Measurements from ENCODE around the gene LIMK2.
A peak's percentile ranks its signal among the peaks of the same experiment; 100 is the strongest.
"Not testable (repeated sequence)": the region's sequence is repeated elsewhere in the genome, so short reads cannot be mapped to it uniquely, and the experiment has no call there.

Gene LIMK2

DNA sequence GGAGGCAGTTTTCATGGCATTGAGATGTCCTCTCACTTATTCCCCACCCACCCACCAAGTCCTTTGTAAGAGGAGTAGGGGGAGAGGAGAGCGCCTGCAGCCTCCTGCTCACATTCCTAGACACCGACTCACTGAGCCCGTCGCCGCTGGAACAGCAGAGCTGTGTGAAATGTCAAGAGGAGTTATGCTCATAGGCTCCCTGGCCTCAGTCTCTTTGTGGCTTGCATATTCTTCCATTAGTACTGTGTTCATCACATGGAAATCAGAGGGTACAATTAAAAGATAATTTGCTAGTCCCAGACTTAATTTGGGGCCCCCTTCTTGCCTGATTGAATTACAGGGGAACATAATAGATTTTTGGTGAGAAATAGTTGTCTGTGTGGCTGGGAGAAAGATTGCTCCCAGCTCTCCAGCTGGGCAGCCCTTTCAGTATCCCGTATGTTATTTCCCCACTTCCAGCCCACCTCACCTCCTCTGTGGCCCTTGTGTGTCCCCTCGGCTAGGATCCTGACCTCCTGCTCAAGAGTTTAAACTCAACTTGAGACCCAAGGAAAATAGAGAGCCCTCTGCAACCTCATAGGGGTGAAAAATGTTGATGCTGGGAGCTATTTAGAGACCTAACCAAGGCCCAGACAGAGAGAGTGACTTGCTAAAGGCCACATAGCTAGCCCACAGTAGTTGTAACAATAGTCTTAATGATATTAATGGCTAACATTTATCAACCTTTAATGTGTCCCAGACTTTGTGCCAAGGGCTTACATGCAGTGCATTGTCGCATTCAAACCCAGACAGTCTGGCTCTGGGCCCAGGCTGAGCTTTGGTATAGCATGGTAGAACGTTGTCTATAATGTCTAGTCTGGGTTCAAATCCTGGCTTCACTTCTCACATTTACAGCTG, 32.2 kb downstream of the LIMK2 start:
- no peaks in the 10 kb centered on the region for H3K27me3 Mint-ChIP-seq
- no peaks in the 10 kb centered on the region for H3K9me3 Mint-ChIP-seq
- no peak for DNase-seq
- no peak overlapping the region for H3K4me3 Mint-ChIP-seq
- H3K27ac Mint-ChIP-seq: no peak overlapping the region
- peaks cover 28% of the 10 kb centered on the region for H3K36me3 Mint-ChIP-seq (ENCODE audit: low read depth)
- H3K4me1 Mint-ChIP-seq (ENCODE audit: low read depth): peaks cover 33% of the 10 kb centered on the region

DNA sequence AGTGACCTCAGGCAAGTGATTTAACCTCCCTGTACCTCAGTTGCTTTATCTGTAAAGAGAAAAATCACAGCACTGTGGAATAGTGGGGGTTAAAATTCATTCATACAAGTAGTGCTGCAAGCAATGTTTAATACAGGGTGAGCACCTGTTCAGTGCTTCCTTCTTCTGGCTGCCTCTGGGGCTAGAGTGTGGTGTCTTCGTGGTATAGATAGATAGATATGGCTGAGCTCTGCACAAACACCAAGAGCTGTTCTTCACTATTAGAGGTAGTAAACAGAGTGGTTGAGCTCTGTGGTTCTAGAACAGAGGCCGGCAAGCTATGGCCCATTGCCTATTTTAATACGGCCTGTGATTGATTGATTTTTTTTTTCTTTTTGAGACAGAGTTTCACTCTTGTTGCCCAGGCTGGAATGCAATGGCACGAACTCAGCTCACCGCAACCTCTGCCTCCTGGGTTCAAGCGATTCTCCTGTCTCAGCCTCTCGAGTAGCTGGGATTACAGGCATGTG, 32.9 kb downstream of the LIMK2 start:
- DNase-seq: no peak
- Mint-ChIP-seq H3K27me3 (no peaks in the 10 kb centered on the region), H3K4me1 (ENCODE audit: low read depth) (peaks cover 29% of the 10 kb centered on the region), H3K27ac (peak overlapping the region; percentile 9), H3K4me3 (no peak overlapping the region), H3K9me3 (no peaks in the 10 kb centered on the region), H3K36me3 (ENCODE audit: low read depth) (peaks cover 26% of the 10 kb centered on the region)

DNA sequence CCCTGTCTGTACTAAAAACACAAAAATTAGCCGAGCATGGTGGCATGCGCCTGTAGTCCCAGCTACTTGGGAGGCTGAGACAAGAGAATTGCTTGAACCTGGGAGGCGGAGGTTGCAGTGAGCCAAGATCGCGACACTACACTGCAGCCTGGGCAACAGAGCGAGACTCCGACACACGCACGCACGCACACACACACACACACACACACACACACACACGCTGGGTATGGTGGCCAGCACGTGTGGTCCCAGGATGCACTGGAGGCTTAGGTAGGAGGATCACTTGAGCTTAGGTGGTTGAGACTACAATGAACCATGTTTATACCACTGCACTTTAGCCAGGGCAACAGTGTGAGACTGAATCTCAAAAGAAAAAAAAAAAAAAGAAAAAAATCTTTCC, 33.9 kb downstream of the LIMK2 start:
- not testable (repeated sequence) for H3K4me3 Mint-ChIP-seq, H3K27ac Mint-ChIP-seq, DNase-seq, H3K27me3 Mint-ChIP-seq, H3K9me3 Mint-ChIP-seq
- Mint-ChIP-seq H3K4me1 (ENCODE audit: low read depth) (peaks cover 26% of the 10 kb centered on the region), H3K36me3 (ENCODE audit: low read depth) (peaks cover 28% of the 10 kb centered on the region)

DNA sequence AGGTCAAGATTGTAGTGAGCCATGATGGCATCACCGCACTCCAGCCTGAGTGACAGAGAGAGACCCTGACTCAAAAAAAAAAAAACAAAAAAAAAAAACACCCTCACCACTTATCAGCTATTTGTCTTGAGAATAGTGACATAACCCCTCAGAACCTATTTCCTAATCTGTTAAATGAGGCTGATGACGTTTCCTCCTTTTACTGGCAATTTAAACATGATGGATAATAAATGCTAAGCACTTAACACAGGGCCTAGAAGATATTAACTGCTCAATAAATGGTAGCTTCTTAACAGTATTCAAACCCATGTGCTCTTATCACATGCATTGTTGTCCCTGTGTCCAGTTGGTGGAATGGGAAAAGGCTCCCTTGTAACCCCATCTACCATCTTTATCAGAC, 34.6 kb downstream of the LIMK2 start:
- H3K9me3 Mint-ChIP-seq: no peaks in the 10 kb centered on the region
- no peak overlapping the region for H3K4me3 Mint-ChIP-seq
- H3K36me3 Mint-ChIP-seq (ENCODE audit: low read depth): peaks cover 24% of the 10 kb centered on the region
- no peak for DNase-seq
- peaks cover 26% of the 10 kb centered on the region for H3K4me1 Mint-ChIP-seq (ENCODE audit: low read depth)
- no peaks in the 10 kb centered on the region for H3K27me3 Mint-ChIP-seq
- H3K27ac Mint-ChIP-seq: no peak overlapping the region

DNA sequence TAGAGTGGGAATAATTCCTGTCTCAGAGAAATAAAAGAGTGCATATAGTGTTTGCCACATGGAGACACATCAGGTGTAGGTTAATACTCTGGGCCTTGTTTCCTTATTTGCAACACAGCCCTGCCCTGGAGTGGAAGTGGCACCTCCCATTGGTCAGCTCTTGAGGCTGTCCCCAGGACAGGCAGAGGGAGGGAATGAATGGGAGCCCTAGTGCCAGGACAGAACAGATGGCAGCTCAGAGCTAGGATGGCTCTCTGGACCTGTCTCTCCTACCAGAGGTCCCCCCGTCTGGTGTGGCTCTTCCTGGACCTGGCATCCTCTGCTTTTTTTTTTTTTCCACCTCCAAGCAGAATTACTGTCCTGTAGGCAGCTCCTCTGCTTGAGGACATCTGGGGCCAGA, 35.6 kb downstream of the LIMK2 start:
- H3K9me3 Mint-ChIP-seq: no peaks in the 10 kb centered on the region
- H3K27me3 Mint-ChIP-seq: no peaks in the 10 kb centered on the region
- H3K36me3 Mint-ChIP-seq (ENCODE audit: low read depth): peaks cover 18% of the 10 kb centered on the region
- H3K4me3 Mint-ChIP-seq: peak overlapping the region; percentile 56
- peak overlapping the region; percentile 71 for H3K27ac Mint-ChIP-seq
- no peak for DNase-seq
- peaks cover 26% of the 10 kb centered on the region for H3K4me1 Mint-ChIP-seq (ENCODE audit: low read depth)

DNA sequence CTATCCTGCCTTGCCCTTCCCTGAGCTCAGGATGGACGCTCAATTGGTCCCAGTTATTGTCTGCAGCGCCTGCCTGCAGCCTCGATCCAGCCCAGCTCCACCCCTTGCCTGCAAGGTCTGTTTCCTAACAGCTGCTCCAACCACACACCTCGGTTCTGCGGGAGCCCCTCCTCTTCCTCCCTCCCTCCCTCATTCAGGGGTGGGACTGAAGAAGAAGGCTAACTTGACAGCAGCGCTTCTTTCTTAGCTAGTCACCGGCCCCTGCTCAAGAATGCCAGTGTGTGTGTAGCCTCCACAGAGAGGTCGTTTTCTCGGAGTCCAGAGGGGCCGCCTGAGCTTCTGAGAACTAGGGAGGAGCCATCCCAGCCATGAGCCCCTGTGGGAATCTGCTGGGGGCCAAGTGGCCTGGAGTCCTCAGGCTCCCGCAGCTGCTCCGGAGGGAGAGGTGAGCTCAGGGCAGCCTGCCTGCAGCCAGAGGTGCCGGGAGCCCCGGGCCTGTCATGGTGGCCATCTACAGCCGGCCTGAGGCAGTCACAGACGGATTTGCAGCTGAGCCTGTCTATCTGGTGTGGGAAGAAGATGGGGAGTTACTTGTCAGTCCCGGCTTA, 36.1 kb downstream of the LIMK2 start:
- Mint-ChIP-seq H3K36me3 (ENCODE audit: low read depth) (peaks cover 16% of the 10 kb centered on the region), H3K27me3 (no peaks in the 10 kb centered on the region), H3K4me1 (ENCODE audit: low read depth) (peaks cover 26% of the 10 kb centered on the region), H3K27ac (peak overlapping the region; percentile 71), H3K4me3 (peak overlapping the region; percentile 56), H3K9me3 (no peaks in the 10 kb centered on the region)
- DNase-seq: peak; percentile 68

DNA sequence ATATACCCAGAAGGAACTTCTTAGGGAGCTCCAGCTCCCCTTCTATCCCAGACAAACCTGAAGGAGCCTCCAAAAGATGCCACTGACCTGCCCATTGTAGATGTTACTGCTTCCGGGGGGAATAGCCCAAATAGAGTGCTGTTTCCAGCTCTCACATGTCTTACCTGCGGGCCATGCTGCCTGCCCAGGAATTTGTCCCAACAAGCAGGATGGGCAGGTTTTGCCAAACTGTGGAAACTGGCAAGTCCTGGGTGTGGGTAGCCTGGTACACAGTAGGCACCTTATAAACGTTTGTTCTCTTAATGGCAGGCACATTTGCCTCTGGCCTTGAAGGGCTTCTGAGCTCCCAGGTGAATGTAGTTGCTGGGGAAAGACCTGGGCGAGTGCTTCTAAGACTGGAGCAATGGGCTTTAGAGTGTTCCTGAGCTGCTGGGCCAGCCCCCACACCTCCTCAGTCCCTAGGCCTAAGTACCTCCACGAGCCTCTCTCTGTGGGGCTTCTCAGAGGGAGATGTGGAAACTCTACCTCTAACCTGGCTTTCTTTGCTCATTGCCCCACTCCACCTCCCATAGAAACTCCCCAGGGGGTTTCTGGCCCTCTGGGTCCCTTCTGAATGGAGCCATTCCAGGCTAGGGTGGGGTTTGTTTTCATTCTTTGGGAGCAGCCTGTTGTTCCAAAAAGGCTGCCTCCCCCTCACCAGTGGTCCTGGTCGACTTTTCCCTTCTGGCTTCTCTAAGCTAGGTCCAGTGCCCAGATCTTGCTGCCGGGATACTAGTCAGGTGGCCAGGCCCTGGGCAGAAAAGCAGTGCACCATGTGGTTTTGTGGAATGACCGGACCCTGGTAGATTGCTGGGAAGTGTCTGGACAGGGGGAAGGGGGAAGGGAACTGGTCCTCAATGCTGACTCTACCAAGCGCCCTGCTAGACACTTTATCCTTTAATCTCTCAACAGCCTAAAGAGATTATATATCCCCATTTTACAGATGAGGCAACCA, 37.2 kb downstream of the LIMK2 start:
- Mint-ChIP-seq H3K4me3 (no peak overlapping the region), H3K27ac (no peak overlapping the region), H3K27me3 (no peaks in the 10 kb centered on the region), H3K9me3 (no peaks in the 10 kb centered on the region), H3K36me3 (ENCODE audit: low read depth) (peaks cover 14% of the 10 kb centered on the region), H3K4me1 (ENCODE audit: low read depth) (peaks cover 26% of the 10 kb centered on the region)
- DNase-seq: no peak

DNA sequence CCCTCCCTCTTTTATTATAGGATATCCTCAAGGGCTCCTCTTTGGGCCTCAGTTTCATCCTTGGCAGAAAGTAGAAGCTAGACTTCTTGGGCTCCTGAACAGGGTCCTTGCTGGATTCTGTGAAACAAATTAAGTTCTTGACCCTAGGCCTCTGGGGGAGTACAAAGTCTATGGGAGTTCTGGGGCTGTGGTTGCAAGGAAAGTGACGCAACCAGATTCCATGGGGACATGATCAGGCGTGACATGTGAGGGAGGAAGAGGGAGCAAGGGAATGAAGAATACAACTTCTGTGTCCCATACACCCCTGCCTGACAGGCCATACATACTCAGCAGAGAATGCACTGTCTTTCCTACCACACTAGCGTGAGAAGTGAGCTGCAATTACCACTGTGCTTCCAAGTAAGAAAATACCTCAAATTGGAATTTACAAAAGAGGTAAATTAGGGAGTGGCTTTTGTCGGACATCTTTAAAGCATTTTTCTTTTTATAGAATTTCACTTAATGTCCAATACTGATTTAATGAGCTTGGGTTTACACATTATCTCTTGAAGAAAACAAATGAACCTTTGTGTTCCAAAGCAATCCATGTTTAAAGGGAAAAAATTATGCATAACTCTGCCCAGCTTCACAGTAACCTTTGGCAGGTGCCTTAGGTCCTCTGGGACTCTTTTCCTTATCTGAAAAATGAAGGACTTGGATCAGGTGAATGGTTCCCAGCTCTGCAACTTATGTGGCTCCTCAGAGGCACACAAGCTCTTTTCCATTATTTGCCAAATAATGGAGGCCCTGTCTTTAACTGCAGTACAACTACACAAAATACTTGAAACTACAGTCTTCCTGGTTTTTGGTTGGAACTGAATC, 38.9 kb downstream of the LIMK2 start:
- H3K27ac Mint-ChIP-seq: no peak overlapping the region
- no peaks in the 10 kb centered on the region for H3K27me3 Mint-ChIP-seq
- H3K4me3 Mint-ChIP-seq: no peak overlapping the region
- peaks cover 30% of the 10 kb centered on the region for H3K4me1 Mint-ChIP-seq (ENCODE audit: low read depth)
- no peak for DNase-seq
- no peaks in the 10 kb centered on the region for H3K9me3 Mint-ChIP-seq
- peaks cover 16% of the 10 kb centered on the region for H3K36me3 Mint-ChIP-seq (ENCODE audit: low read depth)

DNA sequence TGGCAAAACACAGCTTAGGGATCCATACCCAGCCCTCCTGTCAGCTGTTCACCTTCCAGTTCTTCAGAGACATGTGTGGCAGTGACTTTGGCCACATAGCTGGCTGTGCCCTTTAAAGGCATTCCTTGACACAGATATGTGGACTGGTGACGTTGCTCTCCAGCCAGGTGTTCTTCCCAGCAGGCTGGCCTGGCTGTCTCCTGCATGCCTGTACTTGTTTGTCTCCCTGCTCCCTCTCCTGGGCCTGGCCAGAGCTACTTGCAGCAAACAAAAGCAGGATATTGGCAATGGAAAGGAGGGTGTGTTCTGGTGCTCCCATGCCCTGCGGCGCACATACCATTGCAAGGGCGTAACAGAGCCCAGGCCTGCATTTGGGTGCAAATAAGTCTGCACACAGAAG, 41.9 kb downstream of the LIMK2 start:
- Mint-ChIP-seq H3K4me3 (no peak overlapping the region), H3K9me3 (no peaks in the 10 kb centered on the region), H3K4me1 (ENCODE audit: low read depth) (peaks cover 8% of the 10 kb centered on the region), H3K27ac (no peak overlapping the region), H3K27me3 (no peaks in the 10 kb centered on the region), H3K36me3 (ENCODE audit: low read depth) (peaks cover 22% of the 10 kb centered on the region)
- DNase-seq: no peak

DNA sequence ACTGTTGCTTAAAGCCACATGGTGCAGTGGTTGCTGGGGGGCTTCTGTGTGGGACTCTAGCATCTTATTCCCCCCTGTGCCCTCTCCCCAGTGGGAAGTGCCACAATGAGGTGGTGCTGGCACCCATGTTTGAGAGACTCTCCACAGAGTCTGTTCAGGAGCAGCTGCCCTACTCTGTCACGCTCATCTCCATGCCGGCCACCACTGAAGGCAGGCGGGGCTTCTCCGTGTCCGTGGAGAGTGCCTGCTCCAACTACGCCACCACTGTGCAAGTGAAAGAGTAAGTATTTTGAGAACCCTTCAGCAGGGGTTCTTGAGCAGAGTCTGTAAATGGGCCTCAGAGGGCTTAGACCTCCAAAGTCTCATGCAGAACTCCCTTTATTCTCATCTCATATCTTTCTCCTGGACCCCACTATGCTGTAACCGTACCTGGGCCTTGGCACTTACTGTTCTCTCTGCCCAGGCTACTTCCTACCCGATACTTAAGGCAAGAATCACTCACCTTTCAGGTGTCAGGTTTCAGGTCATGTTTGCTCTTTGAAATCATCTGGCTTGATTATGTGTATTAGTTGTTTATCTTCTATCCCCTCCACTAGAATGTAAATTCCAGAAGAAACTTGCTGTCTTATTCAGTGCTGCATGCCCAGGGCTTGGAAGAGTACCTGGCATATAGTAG, 47.8 kb downstream of the LIMK2 start:
- H3K27ac Mint-ChIP-seq: no peak overlapping the region
- no peak for DNase-seq
- no peaks in the 10 kb centered on the region for H3K27me3 Mint-ChIP-seq
- H3K36me3 Mint-ChIP-seq (ENCODE audit: low read depth): peaks cover 60% of the 10 kb centered on the region
- H3K9me3 Mint-ChIP-seq: no peaks in the 10 kb centered on the region
- peaks cover 4% of the 10 kb centered on the region for H3K4me1 Mint-ChIP-seq (ENCODE audit: low read depth)
- H3K4me3 Mint-ChIP-seq: no peak overlapping the region

DNA sequence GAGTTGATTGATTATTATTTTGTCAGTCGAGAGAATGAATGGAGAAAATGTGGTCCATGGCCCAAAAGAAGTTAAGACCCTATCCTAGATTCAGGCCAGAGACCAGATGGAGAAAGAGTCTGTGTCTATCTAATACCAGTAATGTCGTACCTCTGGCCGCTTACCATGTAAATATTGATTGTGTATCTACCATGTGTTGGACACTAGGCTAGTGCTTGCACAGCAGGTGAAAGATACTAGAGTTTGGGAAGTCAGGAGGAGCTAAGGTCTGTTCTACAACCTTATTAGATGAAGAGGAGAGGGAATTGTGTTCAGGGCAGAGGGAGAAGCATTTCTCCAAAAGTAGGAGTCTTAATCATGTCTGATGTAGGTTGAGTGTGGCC, 48.4 kb downstream of the LIMK2 start:
- peaks cover 63% of the 10 kb centered on the region for H3K36me3 Mint-ChIP-seq (ENCODE audit: low read depth)
- no peak overlapping the region for H3K4me3 Mint-ChIP-seq
- DNase-seq: no peak
- no peaks in the 10 kb centered on the region for H3K4me1 Mint-ChIP-seq (ENCODE audit: low read depth)
- H3K9me3 Mint-ChIP-seq: no peaks in the 10 kb centered on the region
- no peaks in the 10 kb centered on the region for H3K27me3 Mint-ChIP-seq
- H3K27ac Mint-ChIP-seq: no peak overlapping the region

DNA sequence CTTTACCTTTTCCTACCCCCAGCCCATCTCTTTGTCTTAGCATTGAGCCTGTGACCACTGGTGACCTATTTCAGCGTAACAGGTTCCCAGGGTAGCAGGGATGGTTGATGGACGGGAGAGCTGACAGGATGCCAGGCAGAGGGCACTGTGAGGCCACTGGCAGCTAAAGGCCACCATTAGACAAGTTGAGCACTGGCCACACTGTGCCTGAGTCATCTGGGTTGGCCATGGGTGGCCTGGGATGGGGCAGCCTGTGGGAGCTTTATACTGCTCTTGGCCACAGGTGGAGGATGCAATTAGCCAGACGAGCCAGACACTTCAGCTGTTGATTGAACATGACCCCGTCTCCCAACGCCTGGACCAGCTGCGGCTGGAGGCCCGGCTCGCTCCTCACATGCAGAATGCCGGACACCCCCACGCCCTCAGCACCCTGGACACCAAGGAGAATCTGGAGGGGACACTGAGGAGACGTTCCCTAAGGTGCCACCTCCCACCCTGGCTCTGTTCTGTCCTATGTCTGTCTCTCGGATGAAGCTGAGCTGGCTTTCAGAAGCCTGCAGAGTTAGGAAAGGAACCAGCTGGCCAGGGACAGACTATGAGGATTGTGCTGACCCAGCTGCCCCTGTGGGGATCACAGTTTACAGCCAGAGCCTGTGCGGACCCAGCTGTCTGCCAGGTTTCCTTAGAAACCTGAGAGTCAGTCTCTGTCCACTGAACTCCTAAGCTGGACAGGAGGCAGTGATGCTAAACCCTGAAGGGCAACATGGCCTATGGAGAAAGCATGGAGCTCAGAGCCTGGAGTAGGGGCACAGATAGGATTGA, 50.4 kb downstream of the LIMK2 start:
- Mint-ChIP-seq H3K4me3 (no peak overlapping the region), H3K9me3 (no peaks in the 10 kb centered on the region), H3K4me1 (ENCODE audit: low read depth) (no peaks in the 10 kb centered on the region), H3K27ac (no peak overlapping the region), H3K36me3 (ENCODE audit: low read depth) (peaks cover 79% of the 10 kb centered on the region), H3K27me3 (no peaks in the 10 kb centered on the region)
- DNase-seq: no peak
